GM10266 (cell line): ENCODE data around the gene ZNF559.

Experiments
- DNase-seq: peaks from one replicate; pipeline ENCODE4 v3.0.0; 2012; ENCODE audit errors: extremely low spot score
- CTCF ChIP-seq: IDR thresholded peaks from 2 replicates; pipeline ENCODE4 v1.5.1; 2012; ENCODE audit warnings: mild to moderate bottlenecking, low read depth; ENCODE audit not compliant: control insufficient read depth, insufficient read depth; ENCODE audit errors: missing control alignments

Gene ZNF559

DNA sequence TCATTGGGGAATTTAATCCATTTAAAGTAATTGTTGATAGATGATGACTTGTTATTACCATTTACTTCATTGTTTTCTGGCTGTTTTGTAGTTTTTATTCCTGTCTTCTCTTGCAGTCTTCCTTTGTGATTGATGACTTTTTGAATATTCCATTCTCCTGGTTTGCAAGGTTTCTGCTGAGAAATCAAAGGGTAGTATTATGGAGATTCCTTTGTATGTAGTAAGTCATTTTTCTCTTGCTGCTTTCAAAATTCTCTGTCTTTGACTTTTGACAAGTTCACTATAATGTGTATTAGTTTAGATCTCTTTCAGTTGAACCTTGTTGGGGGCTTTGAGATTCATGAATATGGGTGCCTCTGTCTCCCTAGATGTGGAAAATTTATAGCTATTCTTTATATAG is 6.0 kb downstream of the ZNF559 start:
- TF ChIP-seq CTCF = no peak

DNA sequence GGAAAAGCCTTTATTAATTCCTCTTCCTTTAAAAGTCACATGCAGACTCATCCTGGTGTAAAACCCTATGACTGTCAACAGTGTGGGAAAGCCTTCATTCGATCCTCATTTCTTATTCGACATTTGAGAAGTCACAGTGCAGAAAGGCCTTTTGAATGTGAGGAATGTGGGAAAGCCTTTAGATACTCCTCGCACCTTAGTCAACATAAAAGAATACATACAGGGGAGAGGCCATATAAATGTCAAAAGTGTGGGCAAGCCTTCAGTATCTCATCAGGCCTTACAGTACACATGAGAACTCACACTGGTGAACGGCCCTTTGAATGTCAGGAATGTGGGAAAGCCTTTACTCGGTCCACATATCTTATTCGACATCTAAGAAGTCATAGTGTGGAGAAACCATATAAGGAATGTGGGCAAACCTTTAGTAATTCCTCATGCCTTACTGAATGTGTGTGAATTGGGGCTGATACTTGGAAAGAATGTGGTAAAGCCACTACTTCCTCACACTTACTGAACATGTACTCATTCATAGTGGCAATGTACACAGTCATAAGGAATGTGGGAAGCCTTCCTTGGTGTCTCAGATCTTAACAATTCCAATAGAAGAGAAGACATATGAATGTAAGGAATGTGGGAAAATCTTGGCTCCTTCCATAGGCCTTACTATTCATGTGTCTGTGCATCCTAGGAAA is 18.8 kb downstream of the ZNF559 start:
- no peak for TF ChIP-seq CTCF

More for the DNA sequence above, 6.0 kb downstream of the ZNF559 start:
- no peak for DNase-seq

DNA sequence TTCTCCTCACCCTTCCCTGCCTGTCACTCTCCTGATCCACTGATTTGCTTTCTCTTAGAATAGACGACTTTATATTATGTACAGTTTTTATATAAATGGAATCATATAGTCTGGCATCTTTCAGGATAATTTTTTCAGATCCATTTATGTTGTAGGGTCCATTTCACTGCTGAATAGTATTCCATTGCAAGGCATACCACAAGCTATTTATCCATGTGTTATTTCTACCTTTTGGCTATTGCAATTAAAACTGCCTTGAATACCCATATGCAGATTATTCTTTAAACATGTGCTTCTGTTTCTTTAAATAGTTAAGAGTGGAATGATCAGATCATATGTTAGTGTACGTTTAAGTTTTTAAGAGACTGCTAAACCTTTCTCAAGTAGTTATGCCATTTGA is 21.0 kb downstream of the ZNF559 start:
- DNase-seq = no peak
- TF ChIP-seq CTCF = no peak

More for the DNA sequence above, 18.8 kb downstream of the ZNF559 start:
- DNase-seq = no peak

- no peak for TF ChIP-seq CTCF
- no peak for DNase-seq
Measured at GRCh38 chr19:9348253-9348652, 24.3 kb downstream of the ZNF559 start.

DNA sequence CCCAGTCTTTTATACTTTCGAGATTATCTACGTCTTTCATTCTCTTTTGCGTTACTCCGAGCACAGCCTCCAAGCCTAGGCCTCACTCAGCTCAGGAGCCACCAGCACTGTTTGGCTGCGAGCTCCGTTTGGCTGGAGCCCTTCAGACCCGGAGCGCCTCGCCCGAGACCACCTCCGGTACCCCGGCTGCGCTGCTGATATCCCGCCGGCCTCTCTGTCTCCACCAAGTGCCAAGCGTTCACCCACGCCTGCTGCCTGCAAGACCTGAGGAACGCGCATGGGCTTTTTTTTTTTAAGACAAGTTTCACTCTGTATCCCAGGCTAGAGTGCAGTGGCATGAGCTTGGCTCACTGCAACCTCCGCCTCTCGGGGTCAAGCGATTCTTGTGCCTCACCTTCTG is 24.7 kb downstream of the ZNF559 start:
- no peak for DNase-seq
- TF ChIP-seq CTCF = no peak

DNA sequence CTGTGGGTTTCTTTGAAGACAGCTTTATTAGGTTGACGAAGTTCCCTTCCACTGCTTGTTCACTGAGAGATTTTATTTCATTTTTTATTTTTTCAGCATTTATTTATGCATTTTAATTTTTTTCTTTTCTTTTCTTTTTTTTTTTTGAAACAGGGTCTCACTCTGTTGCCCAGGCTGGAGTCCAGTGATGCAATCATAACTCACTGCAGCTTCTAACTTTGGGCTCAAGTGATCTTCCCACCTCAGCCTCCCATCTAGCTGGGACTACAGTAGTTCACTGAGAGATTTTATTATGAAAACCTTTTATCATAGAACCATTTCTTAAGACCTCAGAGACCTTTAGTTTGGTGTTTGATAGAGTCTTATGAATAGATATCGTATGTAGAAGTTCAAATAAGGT is 28.5 kb downstream of the ZNF559 start:
- DNase-seq = no peak
- no peak for TF ChIP-seq CTCF

DNA sequence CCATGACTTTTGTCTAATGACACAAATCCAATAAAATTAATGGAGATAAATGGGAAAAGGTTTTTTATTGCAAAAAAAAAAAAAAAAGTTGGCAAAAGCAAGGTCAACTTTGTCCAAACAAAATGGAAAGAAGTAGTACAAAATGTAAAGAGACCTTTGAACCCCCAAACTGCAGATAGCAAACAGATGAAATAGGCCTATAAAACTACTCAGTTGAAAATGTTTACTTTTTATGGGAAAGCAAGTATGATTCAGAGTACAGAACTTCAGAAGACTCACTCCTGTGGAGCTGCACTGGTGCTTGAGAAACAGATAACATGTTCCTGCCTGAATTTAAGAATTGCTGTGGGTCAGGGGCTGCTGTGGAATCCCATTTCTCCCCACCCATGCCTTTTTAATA is 29.0 kb downstream of the ZNF559 start:
- DNase-seq = no peak
- no peak for TF ChIP-seq CTCF
